Spleen (tissue), 7 donors: Measurements from ENCODE around the gene ABTB1.

Source experiments
- POLR2A ChIP-seq, 3 donors: fragments of 450-650 bp; IDR thresholded peaks; one replicate each; pipeline ENCODE4 v1.5.1; 2017; ENCODE audit warnings: antibody characterized with exemption in 3 of 3, mild to moderate bottlenecking in 1 of 3
- POLR2AphosphoS5 ChIP-seq, 3 donors: sonication (generic); formaldehyde crosslinking; IDR thresholded peaks; one replicate each; pipeline ENCODE4 v1.5.1; 2017; ENCODE audit warnings: antibody characterized with exemption in 3 of 3
- TF ChIP-seq, protein P1 (sequence below), 11 experiments: fragments of 200-600 bp in 7 of 11; fragments of 450-650 bp in 4 of 11; sonication (generic) in 4 of 11; IDR thresholded peaks in 8 of 11; conservative IDR thresholded peaks in 3 of 11; 1 replicate in 7 of 11; 2 replicates in 4 of 11; pipeline versions ENCODE4 v1.4.0 to v1.8.0; 2016 to 2021; ENCODE audit warnings: antibody characterized with exemption in 11 of 11, inconsistent platforms in 4 of 11, mild to moderate bottlenecking in 1 of 11
- donor health status: DM: no; HTN: no; CAD: no; lungs with moderate emphysema.
- donor health status: DM: no; HTN: no; CAD: no.
- donor health status: DM: no; HTN: no; CAD: no.

DNA sequence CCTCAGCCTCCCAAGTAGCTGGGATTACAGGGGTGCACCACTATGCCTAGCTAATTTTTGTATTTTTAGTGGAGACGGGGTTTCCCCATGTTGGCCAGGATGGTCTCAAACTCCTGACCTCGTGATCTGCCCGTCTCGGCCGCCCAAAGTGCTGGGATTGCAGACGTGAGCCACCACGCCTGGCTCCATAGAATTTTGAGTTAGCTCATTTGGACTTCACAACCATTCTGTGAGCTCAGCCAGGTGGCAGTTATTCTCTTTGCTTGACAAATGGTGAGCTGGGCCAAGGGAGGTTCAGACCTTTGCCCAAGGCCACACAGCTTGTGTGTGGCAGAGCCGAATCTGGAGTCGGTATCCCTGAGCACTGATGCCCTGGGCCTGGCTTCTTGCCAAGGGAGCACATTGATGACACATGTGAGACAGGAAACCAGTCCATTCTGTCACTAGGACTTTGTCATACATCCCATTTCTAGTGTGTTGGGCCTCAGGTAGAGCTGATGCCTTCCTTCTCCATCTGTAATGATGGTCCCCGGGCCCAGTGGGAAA, 26.2 kb upstream of the ABTB1 start:
- TF ChIP-seq POLR2A (IDR thresholded peaks at IDR 0.05) (no peak), POLR2AphosphoS5 (IDR thresholded peaks at IDR 0.05) (no peak)
- TF ChIP-seq, protein P1, sequence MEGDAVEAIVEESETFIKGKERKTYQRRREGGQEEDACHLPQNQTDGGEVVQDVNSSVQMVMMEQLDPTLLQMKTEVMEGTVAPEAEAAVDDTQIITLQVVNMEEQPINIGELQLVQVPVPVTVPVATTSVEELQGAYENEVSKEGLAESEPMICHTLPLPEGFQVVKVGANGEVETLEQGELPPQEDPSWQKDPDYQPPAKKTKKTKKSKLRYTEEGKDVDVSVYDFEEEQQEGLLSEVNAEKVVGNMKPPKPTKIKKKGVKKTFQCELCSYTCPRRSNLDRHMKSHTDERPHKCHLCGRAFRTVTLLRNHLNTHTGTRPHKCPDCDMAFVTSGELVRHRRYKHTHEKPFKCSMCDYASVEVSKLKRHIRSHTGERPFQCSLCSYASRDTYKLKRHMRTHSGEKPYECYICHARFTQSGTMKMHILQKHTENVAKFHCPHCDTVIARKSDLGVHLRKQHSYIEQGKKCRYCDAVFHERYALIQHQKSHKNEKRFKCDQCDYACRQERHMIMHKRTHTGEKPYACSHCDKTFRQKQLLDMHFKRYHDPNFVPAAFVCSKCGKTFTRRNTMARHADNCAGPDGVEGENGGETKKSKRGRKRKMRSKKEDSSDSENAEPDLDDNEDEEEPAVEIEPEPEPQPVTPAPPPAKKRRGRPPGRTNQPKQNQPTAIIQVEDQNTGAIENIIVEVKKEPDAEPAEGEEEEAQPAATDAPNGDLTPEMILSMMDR (IDR thresholded peaks at IDR 0.05 in 8 of 11, conservative IDR thresholded peaks at IDR 0.05 in 3 of 11), result no peak
